Stomach smooth muscle (tissue), 2 donors: Measurements from ENCODE around the gene RBM47.

Source experiments
- H3K27ac ChIP-seq: one replicate; pipeline ENCODE4 v1.7.0; 2013; ENCODE audit warnings: mild to moderate bottlenecking, low read length, inconsistent platforms
- H3K27me3 ChIP-seq, 2 donors: one replicate each; pipeline ENCODE4 v1.7.0; 2013; ENCODE audit warnings: low read length in 2 of 2; ENCODE audit not compliant: insufficient read depth in 2 of 2, control insufficient read depth in 1 of 2
- H3K36me3 ChIP-seq, 2 donors: one replicate each; pipeline ENCODE4 v1.7.0; 2013; ENCODE audit warnings: low read length in 2 of 2; ENCODE audit not compliant: control insufficient read depth in 2 of 2, insufficient read depth in 2 of 2
- H3K4me1 ChIP-seq: one replicate; pipeline ENCODE4 v1.7.0; 2013; ENCODE audit warnings: low read length; ENCODE audit not compliant: control insufficient read depth, insufficient read depth
- H3K4me3 ChIP-seq, 2 donors: one replicate each; pipeline ENCODE4 v1.7.0; 2013; ENCODE audit warnings: low read length in 2 of 2
- H3K9ac ChIP-seq, 2 donors: one replicate each; pipeline ENCODE4 v1.7.0; 2013; ENCODE audit warnings: low read length in 2 of 2, mild to moderate bottlenecking in 1 of 2
- H3K9me3 ChIP-seq, 2 donors: one replicate each; pipeline ENCODE4 v1.7.0; 2013; ENCODE audit warnings: low read length in 2 of 2; ENCODE audit not compliant: control insufficient read depth in 2 of 2
- donor health status: healthy.
- donor health status: Pancreatic carcinoma.

RBM47 gene

GRCh38 chr4:40587351-40587750 is 42.3 kb downstream of the RBM47 start:
- Histone ChIP-seq H3K9me3 (peaks cover 0 to 3% of the 10 kb centered on the region in 2 donors), H3K4me3 (no peak overlapping the region), H3K27ac (no peak overlapping the region), H3K36me3 (no peaks in the 10 kb centered on the region), H3K9ac (no peak overlapping the region), H3K27me3 (peaks cover 0 to 7% of the 10 kb centered on the region in 2 donors), H3K4me1 (no peaks in the 10 kb centered on the region)

GRCh38 chr4:40586729-40587128 is 42.9 kb downstream of the RBM47 start:
- H3K4me3 ChIP-seq, result no peak overlapping the region
- H3K36me3 ChIP-seq, result no peaks in the 10 kb centered on the region
- H3K9me3 ChIP-seq, result peaks cover 0 to 3% of the 10 kb centered on the region in 2 donors
- H3K27me3 ChIP-seq, result peaks cover 0 to 7% of the 10 kb centered on the region in 2 donors
- no peak overlapping the region for H3K9ac ChIP-seq
- H3K4me1 ChIP-seq, result no peaks in the 10 kb centered on the region
- H3K27ac ChIP-seq, result no peak overlapping the region

DNA sequence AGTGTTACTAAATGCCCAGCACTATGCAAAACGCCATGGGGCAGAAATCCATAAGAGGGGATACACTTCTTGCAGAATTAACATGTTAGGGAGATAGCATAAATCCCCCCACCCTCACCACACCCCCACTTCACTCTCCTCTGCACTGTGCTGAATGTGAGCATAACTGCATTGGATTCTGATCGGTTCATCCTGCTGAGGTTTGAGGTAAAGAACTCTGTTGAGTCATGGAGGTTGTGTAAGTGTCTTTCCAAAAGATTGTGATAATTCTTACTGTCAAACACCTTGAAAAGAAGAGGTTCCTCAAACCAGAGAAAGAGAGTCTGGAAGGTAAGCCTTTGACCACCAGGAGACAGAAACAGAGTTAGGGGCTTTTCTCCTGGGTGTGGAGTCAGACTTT is 43.6 kb downstream of the RBM47 start:
- H3K27me3 ChIP-seq, result peaks cover 0 to 7% of the 10 kb centered on the region in 2 donors
- H3K36me3 ChIP-seq, result no peaks in the 10 kb centered on the region
- H3K4me3 ChIP-seq, result no peak overlapping the region
- no peak overlapping the region for H3K9ac ChIP-seq
- H3K27ac ChIP-seq, result no peak overlapping the region
- no peaks in the 10 kb centered on the region for H3K4me1 ChIP-seq
- peaks cover 0 to 3% of the 10 kb centered on the region in 2 donors for H3K9me3 ChIP-seq

DNA sequence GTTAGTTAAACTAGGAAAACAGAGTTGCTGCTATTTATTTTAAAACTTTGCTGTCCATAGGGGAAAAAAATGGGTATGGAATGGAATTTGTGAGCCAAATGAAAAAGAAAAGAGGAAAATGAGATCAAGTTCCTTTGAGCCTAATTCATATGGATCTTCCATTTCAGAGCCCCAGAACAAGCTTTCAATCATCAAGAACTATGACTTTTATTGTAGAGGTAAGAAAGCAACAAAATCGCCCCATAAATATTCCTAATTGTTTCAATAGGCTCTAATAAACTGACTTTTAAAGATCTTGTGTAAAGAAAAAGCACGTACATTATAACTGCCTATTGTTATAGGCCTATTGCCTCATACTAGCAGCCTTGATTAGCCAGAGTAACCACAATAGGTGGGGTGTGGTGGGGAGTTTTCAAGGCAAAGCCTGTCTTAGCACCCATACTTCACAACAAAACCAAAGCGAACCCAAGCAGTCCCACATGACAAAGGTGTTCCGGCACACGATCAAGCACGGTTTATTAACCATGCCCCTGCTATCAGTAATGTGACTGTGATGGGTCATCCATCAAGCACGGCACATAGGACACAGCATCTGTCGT is 44.4 kb downstream of the RBM47 start:
- no peak overlapping the region for H3K4me3 ChIP-seq
- no peak overlapping the region for H3K27ac ChIP-seq
- no peak overlapping the region for H3K9ac ChIP-seq
- peaks cover 0 to 3% of the 10 kb centered on the region in 2 donors for H3K9me3 ChIP-seq
- H3K4me1 ChIP-seq, result no peaks in the 10 kb centered on the region
- H3K27me3 ChIP-seq, result peaks cover 0 to 7% of the 10 kb centered on the region in 2 donors
- no peaks in the 10 kb centered on the region for H3K36me3 ChIP-seq

DNA sequence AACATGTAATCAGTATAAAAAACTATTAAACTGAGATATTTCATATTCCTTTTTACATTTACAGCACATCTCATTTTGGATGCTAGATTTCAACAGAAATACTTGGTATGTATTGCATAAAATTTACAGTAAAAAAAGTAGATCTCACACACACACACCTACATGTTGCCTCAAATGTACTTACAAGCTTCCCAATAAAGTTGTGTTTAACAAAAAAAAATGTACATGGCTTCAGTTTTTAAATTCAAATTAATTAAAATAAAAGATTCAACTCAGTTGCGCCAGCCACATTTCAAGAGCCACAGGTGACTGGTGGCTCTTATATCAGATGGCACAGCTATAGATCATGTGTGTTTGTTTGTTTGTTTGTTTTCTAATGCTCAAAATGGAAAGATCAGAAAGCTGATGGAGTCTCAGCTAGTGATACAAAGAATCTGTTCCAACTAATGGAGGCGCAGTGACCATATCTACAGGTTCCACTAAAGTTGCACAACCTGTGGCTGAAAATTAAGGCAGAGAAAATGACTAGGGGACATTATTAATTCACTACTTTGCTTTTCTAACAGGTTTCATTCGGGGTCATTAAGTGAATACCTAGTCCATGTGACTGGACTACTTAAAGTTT is 45.0 kb downstream of the RBM47 start:
- Histone ChIP-seq H3K4me3 (no peak overlapping the region), H3K9me3 (peaks cover 0 to 3% of the 10 kb centered on the region in 2 donors), H3K9ac (no peak overlapping the region), H3K36me3 (no peaks in the 10 kb centered on the region), H3K27ac (no peak overlapping the region), H3K4me1 (no peaks in the 10 kb centered on the region), H3K27me3 (peaks cover 0 to 7% of the 10 kb centered on the region in 2 donors)

DNA sequence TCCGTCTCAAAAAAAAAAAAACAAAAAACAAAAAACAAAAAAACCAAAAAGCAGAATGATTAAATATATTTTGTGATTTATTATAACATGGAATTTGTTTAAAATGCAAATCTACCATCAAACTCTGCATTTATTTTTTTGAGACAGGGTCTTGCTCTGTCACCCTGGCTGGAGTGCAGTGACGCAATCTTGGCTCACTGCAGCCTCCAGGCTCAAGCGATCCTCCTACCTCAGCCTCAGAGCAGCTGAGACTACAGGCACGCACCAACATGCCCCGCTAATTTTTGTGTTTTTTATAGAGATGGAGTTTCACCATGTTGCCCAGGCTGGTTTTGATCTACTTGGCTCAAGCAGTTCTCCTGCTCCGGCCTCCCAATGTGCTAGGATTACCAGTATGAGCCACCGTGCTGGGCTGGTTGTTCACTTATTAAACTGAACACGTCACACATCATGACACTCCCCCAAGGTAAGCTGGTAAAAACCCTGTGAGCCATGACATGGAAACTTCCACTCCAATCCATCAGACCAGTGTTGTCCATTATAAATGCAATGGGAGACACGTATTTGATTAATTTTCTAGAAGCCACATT is 45.7 kb downstream of the RBM47 start:
- H3K9ac ChIP-seq, result no peak overlapping the region
- H3K27ac ChIP-seq, result no peak overlapping the region
- peaks cover 0 to 3% of the 10 kb centered on the region in 2 donors for H3K9me3 ChIP-seq
- H3K27me3 ChIP-seq, result peaks cover 0 to 7% of the 10 kb centered on the region in 2 donors
- H3K36me3 ChIP-seq, result no peaks in the 10 kb centered on the region
- no peaks in the 10 kb centered on the region for H3K4me1 ChIP-seq
- no peak overlapping the region for H3K4me3 ChIP-seq

DNA sequence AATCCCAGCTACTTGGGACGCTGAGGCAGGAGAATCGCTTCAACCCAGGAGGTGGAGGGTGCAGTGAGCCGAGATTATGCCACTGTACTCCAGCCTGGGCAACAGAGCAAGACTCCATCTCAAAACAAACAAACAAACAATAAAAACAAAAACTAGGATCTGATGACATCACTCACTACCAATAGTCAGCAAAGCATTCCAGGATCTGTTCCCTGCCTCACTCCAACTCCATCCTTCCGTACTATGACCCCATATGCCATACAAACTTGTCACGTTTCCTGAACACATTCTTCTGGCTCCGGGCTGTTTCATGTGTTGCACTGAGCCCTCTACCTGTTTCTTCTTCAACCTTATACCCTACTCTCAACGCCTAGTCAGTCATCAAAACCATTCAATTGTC is 47.3 kb downstream of the RBM47 start:
- Histone ChIP-seq H3K27me3 (peaks cover 0 to 7% of the 10 kb centered on the region in 2 donors), H3K9ac (no peak overlapping the region), H3K27ac (no peak overlapping the region), H3K4me3 (no peak overlapping the region), H3K4me1 (no peaks in the 10 kb centered on the region), H3K9me3 (peaks cover 0 to 3% of the 10 kb centered on the region in 2 donors), H3K36me3 (no peaks in the 10 kb centered on the region)

DNA sequence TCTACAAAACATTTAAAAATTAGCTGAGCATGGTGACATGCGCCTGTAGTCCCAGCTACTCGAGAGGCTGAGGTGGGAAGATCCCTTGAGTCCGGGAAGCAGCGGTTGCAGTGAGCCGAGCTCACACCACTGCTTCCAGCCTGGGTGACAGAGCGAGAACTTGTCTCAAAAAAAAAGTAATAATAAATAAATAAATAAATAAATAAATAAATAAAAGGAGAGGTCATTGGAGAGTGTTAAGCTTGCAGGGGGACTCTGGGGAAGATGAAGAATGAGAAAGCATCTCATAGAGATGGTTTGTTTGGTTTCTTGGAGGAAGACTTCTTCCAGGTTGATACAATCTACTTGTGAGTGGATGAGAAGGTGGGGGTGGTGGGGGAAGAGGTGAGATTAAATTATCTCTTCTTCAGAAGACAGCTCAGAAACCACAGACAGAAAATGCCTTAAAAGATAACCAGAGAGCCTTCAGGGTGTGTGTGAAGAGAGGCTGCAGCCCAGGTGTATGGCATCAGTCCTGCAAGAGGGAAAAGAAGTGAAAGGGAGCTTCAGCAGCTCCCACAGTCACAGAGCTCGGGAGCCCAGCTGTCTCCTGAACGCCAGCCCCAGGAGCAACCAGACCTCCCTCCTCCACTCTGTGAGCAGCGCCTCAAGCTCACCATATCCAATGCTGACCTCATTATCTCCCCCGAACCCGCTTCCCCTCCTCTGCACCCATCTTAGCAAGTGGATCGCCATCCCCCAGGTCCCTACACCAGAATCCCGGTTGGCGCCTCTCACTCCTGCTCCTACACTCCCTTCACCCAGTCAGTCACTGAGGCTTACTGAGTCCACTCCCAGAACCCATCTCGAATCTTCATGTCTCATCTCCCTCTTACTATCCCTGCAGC is 48.2 kb downstream of the RBM47 start:
- Histone ChIP-seq H3K27ac (no peak overlapping the region), H3K9ac (no peak overlapping the region), H3K36me3 (no peaks in the 10 kb centered on the region)

GRCh38 chr4:40579983-40580382 is 49.7 kb downstream of the RBM47 start:
- no peaks in the 10 kb centered on the region for H3K27me3 ChIP-seq
- H3K36me3 ChIP-seq, result no peaks in the 10 kb centered on the region
- no peak overlapping the region for H3K4me3 ChIP-seq
- peaks cover 0 to 3% of the 10 kb centered on the region in 2 donors for H3K9me3 ChIP-seq
- no peak overlapping the region for H3K27ac ChIP-seq
- H3K9ac ChIP-seq, result no peak overlapping the region
- peaks cover 3% of the 10 kb centered on the region for H3K4me1 ChIP-seq

More for the DNA sequence above, 48.2 kb downstream of the RBM47 start:
- peaks cover 0 to 7% of the 10 kb centered on the region in 2 donors for H3K27me3 ChIP-seq
- H3K4me1 ChIP-seq, result peaks cover 3% of the 10 kb centered on the region
- peaks cover 0 to 3% of the 10 kb centered on the region in 2 donors for H3K9me3 ChIP-seq
- no peak overlapping the region for H3K4me3 ChIP-seq

GRCh38 chr4:40577588-40578253 is 51.9 kb downstream of the RBM47 start:
- H3K9me3 ChIP-seq, result peaks cover 0 to 2% of the 10 kb centered on the region in 2 donors
- no peak overlapping the region for H3K9ac ChIP-seq
- H3K27ac ChIP-seq, result no peak overlapping the region
- no peak overlapping the region for H3K4me3 ChIP-seq
- no peaks in the 10 kb centered on the region for H3K36me3 ChIP-seq
- H3K27me3 ChIP-seq, result no peaks in the 10 kb centered on the region
- peaks cover 3% of the 10 kb centered on the region for H3K4me1 ChIP-seq
